ENCODE measurements around the gene POR.

- no peak for TF ChIP-seq FOXM1 (IDR thresholded peaks at IDR 0.05; ENCODE audit: borderline replicate concordance)
- no peak for TF ChIP-seq BHLHE40 (IDR thresholded peaks at IDR 0.05; ENCODE audit: borderline replicate concordance)
These were observed 35.2 kb upstream of the POR start for GRCh38 chr7:75879771-75880184.
